ENCODE data around the gene GPR152. TPM values are rescaled to one million over a fixed set of nuclear protein-coding genes. Genes with fewer than 3 reads are reported as not detected.

The GPR152 gene
- total RNA-seq, 1 experiment from 2014 or later: not detected

DNA sequence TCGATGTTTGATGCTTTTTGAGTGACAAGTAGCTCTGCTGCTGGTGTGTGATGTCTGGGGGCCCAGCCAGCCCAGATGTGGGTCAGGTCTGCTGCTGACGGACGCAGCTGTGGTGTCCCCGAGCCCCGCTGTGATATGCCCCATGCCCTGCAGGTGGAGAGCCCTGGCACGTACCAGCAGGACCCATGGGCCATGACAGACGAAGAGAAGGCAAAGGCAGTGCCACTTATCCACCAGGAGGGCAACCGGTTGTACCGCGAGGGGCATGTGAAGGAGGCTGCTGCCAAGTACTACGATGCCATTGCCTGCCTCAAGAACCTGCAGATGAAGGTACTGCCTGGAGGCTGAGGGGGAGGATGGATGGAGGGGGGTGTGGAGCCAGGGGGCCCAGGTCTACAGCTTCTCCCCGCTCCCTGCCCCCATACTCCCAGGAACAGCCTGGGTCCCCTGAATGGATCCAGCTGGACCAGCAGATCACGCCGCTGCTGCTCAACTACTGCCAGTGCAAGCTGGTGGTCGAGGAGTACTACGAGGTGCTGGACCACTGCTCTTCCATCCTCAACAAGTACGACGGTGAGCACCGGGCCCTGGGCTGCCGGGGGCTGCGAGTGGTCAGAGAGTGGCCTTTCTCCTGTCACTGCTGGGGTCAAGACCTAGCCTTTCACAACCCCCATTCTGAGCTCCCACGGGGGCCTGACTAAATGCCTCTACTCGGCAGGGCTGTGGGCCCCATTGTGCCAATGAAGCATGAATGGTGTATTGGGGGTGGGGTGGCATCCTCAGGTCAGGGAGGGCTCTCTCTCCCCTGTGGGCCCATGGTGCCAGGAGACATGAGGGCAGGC lies 37.6 kb upstream of the GPR152 start:
- Histone ChIP-seq H3K9ac (ENCODE audit: extremely low read depth, insufficient read length, low read length) (no peak overlapping the region), H4K91ac (ENCODE audit: insufficient read length, low read depth, low read length) (no peak overlapping the region), H3T11ph (ENCODE audit: low read length) (no peak overlapping the region), H2BK12ac (ENCODE audit: insufficient read length, low read depth, low read length) (no peak overlapping the region), H3K14ac (ENCODE audit: insufficient read depth, low read length) (no peak overlapping the region), H3K27me3 (ENCODE audit: insufficient read depth, low read length) (no peaks in the 10 kb centered on the region), H3K23me2 (ENCODE audit: insufficient read length, low read depth, low read length, poor library complexity, severe bottlenecking) (no peaks in the 10 kb centered on the region), H3K4me1 (ENCODE audit: insufficient read depth, low read length) (no peaks in the 10 kb centered on the region), H4K20me1 (ENCODE audit: control insufficient read depth, insufficient read depth, insufficient read length) (no peaks in the 10 kb centered on the region), H2BK20ac (ENCODE audit: low read depth, low read length, poor library complexity, severe bottlenecking) (no peak overlapping the region), H2BK5ac (ENCODE audit: insufficient read length, low read length) (no peak overlapping the region), H4K8ac (replicated peaks; ENCODE audit: insufficient read length, low read depth, low read length) (no peak overlapping the region), H3K56ac (ENCODE audit: insufficient read length, low read depth, low read length) (no peak overlapping the region), H3K18ac (ENCODE audit: insufficient read length, low read depth, low read length) (no peak overlapping the region), H3K27ac (ENCODE audit: insufficient read length, low read depth, low read length) (no peak overlapping the region), H2AFZ (ENCODE audit: low read length) (no peak overlapping the region), H3K9me3 (ENCODE audit: control insufficient read depth, low read depth, low read length) (no peaks in the 10 kb centered on the region), H3K23ac (ENCODE audit: insufficient read length, low read depth, low read length) (no peak overlapping the region), H2BK15ac (ENCODE audit: low read depth, low read length) (no peak overlapping the region), H3K4me2 (ENCODE audit: insufficient read depth, insufficient read length, low read length) (no peak overlapping the region), H2AK5ac (ENCODE audit: insufficient read length, low read length) (no peak overlapping the region), H3K79me2 (ENCODE audit: insufficient read depth, low read length) (no peaks in the 10 kb centered on the region), H3K79me1 (ENCODE audit: insufficient read depth, low read depth, low read length, poor library complexity, severe bottlenecking) (no peaks in the 10 kb centered on the region), H4K5ac (ENCODE audit: insufficient read length, low read depth, low read length) (no peak overlapping the region), H2BK120ac (ENCODE audit: low read depth, low read length, poor library complexity, severe bottlenecking) (no peak overlapping the region), H3K4ac (ENCODE audit: low read depth, low read length) (no peak overlapping the region)
- no peak for DNase-seq
- Mint-ChIP-seq H3K9me3 (no peaks in the 10 kb centered on the region), H3K27ac (no peak overlapping the region; a peak in 1 of 7 replicates), H3K36me3 (ENCODE audit: insufficient read depth in 1 of 3, low read depth in 3 of 3) (peaks cover 4 to 32% (median 20%) of the 10 kb centered on the region in 3 experiments; a peak in 5 of 7 replicates), H3K4me1 (peaks cover 6 to 7% of the 10 kb centered on the region in 2 experiments), H3K4me3 (no peak overlapping the region; a peak in 1 of 5 replicates), H3K27me3 (ENCODE audit: low read depth) (no peaks in the 10 kb centered on the region)
- TF ChIP-seq, protein P1, sequence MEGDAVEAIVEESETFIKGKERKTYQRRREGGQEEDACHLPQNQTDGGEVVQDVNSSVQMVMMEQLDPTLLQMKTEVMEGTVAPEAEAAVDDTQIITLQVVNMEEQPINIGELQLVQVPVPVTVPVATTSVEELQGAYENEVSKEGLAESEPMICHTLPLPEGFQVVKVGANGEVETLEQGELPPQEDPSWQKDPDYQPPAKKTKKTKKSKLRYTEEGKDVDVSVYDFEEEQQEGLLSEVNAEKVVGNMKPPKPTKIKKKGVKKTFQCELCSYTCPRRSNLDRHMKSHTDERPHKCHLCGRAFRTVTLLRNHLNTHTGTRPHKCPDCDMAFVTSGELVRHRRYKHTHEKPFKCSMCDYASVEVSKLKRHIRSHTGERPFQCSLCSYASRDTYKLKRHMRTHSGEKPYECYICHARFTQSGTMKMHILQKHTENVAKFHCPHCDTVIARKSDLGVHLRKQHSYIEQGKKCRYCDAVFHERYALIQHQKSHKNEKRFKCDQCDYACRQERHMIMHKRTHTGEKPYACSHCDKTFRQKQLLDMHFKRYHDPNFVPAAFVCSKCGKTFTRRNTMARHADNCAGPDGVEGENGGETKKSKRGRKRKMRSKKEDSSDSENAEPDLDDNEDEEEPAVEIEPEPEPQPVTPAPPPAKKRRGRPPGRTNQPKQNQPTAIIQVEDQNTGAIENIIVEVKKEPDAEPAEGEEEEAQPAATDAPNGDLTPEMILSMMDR (conservative IDR thresholded peaks at IDR 0.05): no peak
- no CpG with 5 or more reads among the region's 23 CpGs for WGBS (ENCODE audit: extremely low coverage, insufficient read length, low lambda C conversion rate)
